ENCODE data around the gene TCL1B.

The TCL1B gene

GRCh38 chr14:95668235-95668772, 17.9 kb upstream of the TCL1B start:
- TF ChIP-seq FOXP2 (optimal IDR thresholded peaks at IDR 0.05; ENCODE audit: borderline replicate concordance, extremely low read depth, extremely low read length, insufficient read depth) (no peak), REST (IDR thresholded peaks at IDR 0.05; ENCODE audit: insufficient read depth in 1 of 2, low read depth in 2 of 2, low read length in 2 of 2) (no peak)

GRCh38 chr14:95674613-95675012, 11.6 kb upstream of the TCL1B start:
- TF ChIP-seq POLR2AphosphoS5 (IDR thresholded peaks at IDR 0.05; ENCODE audit: low read depth, low read length): no peak
- TF ChIP-seq FOXP2 (optimal IDR thresholded peaks at IDR 0.05; ENCODE audit: borderline replicate concordance, extremely low read depth, extremely low read length, insufficient read depth): no peak
- no peak for TF ChIP-seq SIN3A (IDR thresholded peaks at IDR 0.05; ENCODE audit: borderline replicate concordance, insufficient read depth, low read length)
- no peak for TF ChIP-seq REST (IDR thresholded peaks at IDR 0.05; ENCODE audit: insufficient read depth in 1 of 2, low read depth in 2 of 2, low read length in 2 of 2)
- no peak for TF ChIP-seq TAF1 (IDR thresholded peaks at IDR 0.05; ENCODE audit: borderline replicate concordance, insufficient read depth, low read length)

- TF ChIP-seq TAF1 (IDR thresholded peaks at IDR 0.05; ENCODE audit: borderline replicate concordance, insufficient read depth, low read length) (no peak), REST (IDR thresholded peaks at IDR 0.05; ENCODE audit: insufficient read depth in 1 of 2, low read depth in 2 of 2, low read length in 2 of 2) (no peak), POLR2AphosphoS5 (IDR thresholded peaks at IDR 0.05; ENCODE audit: low read depth, low read length) (no peak)
These were observed 10.7 kb upstream of the TCL1B start for GRCh38 chr14:95675486-95675885.

GRCh38 chr14:95677179-95677835, 8.9 kb upstream of the TCL1B start:
- TF ChIP-seq REST (IDR thresholded peaks at IDR 0.05; ENCODE audit: insufficient read depth in 1 of 2, low read depth in 2 of 2, low read length in 2 of 2) (no peak), SIN3A (IDR thresholded peaks at IDR 0.05; ENCODE audit: borderline replicate concordance, insufficient read depth, low read length) (no peak), TAF1 (IDR thresholded peaks at IDR 0.05; ENCODE audit: borderline replicate concordance, insufficient read depth, low read length) (no peak), FOXP2 (optimal IDR thresholded peaks at IDR 0.05; ENCODE audit: borderline replicate concordance, extremely low read depth, extremely low read length, insufficient read depth) (no peak), POLR2AphosphoS5 (IDR thresholded peaks at IDR 0.05; ENCODE audit: low read depth, low read length) (no peak)
